Tibial nerve (tissue), 3 donors: ENCODE results near the gene ARHGEF37.

Source experiments
- POLR2A ChIP-seq, 2 donors: fragments of 450-650 bp; IDR thresholded peaks; one replicate each; pipeline ENCODE4 v1.6.1; 2017; ENCODE audit warnings: antibody characterized with exemption in 2 of 2, mild to moderate bottlenecking in 2 of 2, moderate library complexity in 2 of 2
- TF ChIP-seq, protein P1 (sequence below), 5 experiments: fragments of 200-600 bp in 3 of 5; fragments of 450-650 bp in 2 of 5; sonication (generic) in 3 of 5; IDR thresholded peaks; one replicate each; pipeline ENCODE4 v1.5.1; 2016 to 2019; ENCODE audit warnings: antibody characterized with exemption in 5 of 5, mild to moderate bottlenecking in 3 of 5, moderate library complexity in 2 of 5

DNA sequence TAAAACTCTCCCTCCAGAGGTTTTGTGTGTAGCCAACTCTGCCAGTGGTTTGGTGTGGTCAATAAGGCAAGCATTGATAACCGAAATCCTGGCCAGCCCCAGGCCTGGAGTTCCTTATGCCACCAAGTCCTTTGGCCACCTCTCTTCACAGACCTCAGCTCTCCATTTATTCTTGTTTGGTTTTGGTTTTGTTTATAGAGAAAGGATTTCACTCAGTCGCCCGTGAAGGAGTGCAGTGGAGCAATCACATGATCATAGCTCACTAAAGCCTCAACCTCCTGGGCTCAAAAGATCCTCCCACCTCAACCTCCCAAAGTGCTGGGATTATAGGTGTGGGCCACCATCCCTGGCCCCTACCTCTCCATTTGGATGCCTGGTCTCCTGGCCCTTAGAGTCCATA lies 93.4 kb downstream of the ARHGEF37 start:
- TF ChIP-seq, protein P1, sequence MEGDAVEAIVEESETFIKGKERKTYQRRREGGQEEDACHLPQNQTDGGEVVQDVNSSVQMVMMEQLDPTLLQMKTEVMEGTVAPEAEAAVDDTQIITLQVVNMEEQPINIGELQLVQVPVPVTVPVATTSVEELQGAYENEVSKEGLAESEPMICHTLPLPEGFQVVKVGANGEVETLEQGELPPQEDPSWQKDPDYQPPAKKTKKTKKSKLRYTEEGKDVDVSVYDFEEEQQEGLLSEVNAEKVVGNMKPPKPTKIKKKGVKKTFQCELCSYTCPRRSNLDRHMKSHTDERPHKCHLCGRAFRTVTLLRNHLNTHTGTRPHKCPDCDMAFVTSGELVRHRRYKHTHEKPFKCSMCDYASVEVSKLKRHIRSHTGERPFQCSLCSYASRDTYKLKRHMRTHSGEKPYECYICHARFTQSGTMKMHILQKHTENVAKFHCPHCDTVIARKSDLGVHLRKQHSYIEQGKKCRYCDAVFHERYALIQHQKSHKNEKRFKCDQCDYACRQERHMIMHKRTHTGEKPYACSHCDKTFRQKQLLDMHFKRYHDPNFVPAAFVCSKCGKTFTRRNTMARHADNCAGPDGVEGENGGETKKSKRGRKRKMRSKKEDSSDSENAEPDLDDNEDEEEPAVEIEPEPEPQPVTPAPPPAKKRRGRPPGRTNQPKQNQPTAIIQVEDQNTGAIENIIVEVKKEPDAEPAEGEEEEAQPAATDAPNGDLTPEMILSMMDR (IDR thresholded peaks at IDR 0.05), result no peak
- no peak for TF ChIP-seq POLR2A (IDR thresholded peaks at IDR 0.05)
